ENCODE results near the gene PRR7. TPM values are rescaled to one million over a fixed set of nuclear protein-coding genes. Genes with fewer than 3 reads are reported as not detected.

The PRR7 gene
- total and polyA plus RNA-seq, 2 of the 13 experiments (the other 11 are each of a cell fraction or from before 2014, with no cell fraction given), result 4.8 to 5.0 TPM

DNA sequence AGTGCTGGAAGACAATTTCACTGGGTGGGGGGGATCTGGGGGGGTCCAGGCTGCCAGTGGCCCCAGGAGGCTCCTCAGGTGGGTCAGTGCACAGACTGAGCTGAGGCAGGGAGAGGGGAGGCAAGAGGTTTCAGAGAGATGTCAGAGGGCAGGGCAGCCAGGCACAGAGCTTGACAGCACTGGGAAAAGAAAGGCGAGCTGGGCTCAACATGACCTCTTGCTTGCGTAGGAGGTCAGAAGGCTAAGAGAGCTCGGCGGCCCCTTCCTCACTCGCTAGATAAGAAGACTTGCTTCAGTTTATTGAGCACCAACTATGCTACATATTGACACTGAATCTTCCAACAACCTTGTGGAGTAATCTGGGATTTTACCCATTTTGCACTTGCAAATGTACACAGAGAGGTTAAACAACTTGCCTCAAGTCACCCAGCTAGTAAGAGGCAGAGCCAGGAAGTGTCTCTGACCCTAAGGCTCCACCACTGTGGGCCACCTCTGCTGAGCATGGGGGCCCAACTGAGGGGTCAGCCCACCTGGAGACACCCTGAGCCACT lies 47.3 kb downstream of the PRR7 start:
- Histone ChIP-seq H3K4me3 (replicated peaks in 1 of 3; ENCODE audit: insufficient read depth in 1 of 3, low read depth in 2 of 3, low read length in 3 of 3) (no peak overlapping the region), H3K4me1 (ENCODE audit: insufficient read depth, low read length) (peaks cover 38% of the 10 kb centered on the region), H3K27ac (ENCODE audit: extremely low read length, insufficient read depth, low read length) (no peak overlapping the region), H3K36me3 (replicated peaks in 1 of 2; ENCODE audit: control insufficient read depth in 1 of 2, insufficient read depth in 2 of 2, low read length in 2 of 2) (peaks cover 8 to 11% of the 10 kb centered on the region in 2 experiments; a peak in 2 of 5 replicates), H3K4me2 (ENCODE audit: low read depth, low read length) (no peak overlapping the region), H3K79me2 (ENCODE audit: insufficient read depth, low read length) (no peaks in the 10 kb centered on the region), H3K27me3 (ENCODE audit: control insufficient read depth in 1 of 2, insufficient read depth in 2 of 2, low read length in 2 of 2) (peaks cover 0 to 9% of the 10 kb centered on the region in 2 experiments; a peak in 2 of 5 replicates), H2AFZ (ENCODE audit: low read length) (no peak overlapping the region), H3K9me3 (ENCODE audit: low read length) (no peaks in the 10 kb centered on the region), H4K20me1 (ENCODE audit: insufficient read depth, low read length) (peaks cover 15% of the 10 kb centered on the region; the same call in 1 of the 2 replicates), H3K9ac (ENCODE audit: insufficient read depth, low read depth, low read length) (no peak overlapping the region)
- TF ChIP-seq ZNF768 (CRISPR knock-in tag; IDR thresholded peaks at IDR 0.05), result peak; percentile 88
- TF ChIP-seq, protein P1, sequence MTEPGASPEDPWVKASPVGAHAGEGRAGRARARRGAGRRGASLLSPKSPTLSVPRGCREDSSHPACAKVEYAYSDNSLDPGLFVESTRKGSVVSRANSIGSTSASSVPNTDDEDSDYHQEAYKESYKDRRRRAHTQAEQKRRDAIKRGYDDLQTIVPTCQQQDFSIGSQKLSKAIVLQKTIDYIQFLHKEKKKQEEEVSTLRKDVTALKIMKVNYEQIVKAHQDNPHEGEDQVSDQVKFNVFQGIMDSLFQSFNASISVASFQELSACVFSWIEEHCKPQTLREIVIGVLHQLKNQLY (CRISPR knock-in tag; IDR thresholded peaks at IDR 0.05), result no peak
- FAIRE-seq, result no peak
- in situ Hi-C loops (cut with HindIII; ENCODE audit: extremely low pct_ligation_motif_present, low pct_unique_long_range_greater_than_20kb) (no loop called here), intact Hi-C loops (cut with micrococcal nuclease; ENCODE audit: unreplicated experiment) (no loop called here)
- ATAC-seq, result no peak
- BruUV-seq (replicated peaks), result no TSS peak
- no peak for DNase-seq (ENCODE audit: low spot score)
- WGBS (ENCODE audit: low lambda C conversion rate), result 88% methylated on average over 4 of the region's 5 CpGs
- ChIA-PET POLR2A (interaction anchor here (2.2 kb wide), 1 partner anchor 23 kb away, joined by 4 read pairs; the partner anchor contains the start of gene DDX41), CTCF (ENCODE audit: low intra/inter-chr PET ratio, low total read pairs) (interaction anchor here (1.3 to 1.4 kb wide), 2 partner anchors 7 to 38 kb away, joined by 3 to 4 read pairs; no protein-coding TSS in a partner anchor)

DNA sequence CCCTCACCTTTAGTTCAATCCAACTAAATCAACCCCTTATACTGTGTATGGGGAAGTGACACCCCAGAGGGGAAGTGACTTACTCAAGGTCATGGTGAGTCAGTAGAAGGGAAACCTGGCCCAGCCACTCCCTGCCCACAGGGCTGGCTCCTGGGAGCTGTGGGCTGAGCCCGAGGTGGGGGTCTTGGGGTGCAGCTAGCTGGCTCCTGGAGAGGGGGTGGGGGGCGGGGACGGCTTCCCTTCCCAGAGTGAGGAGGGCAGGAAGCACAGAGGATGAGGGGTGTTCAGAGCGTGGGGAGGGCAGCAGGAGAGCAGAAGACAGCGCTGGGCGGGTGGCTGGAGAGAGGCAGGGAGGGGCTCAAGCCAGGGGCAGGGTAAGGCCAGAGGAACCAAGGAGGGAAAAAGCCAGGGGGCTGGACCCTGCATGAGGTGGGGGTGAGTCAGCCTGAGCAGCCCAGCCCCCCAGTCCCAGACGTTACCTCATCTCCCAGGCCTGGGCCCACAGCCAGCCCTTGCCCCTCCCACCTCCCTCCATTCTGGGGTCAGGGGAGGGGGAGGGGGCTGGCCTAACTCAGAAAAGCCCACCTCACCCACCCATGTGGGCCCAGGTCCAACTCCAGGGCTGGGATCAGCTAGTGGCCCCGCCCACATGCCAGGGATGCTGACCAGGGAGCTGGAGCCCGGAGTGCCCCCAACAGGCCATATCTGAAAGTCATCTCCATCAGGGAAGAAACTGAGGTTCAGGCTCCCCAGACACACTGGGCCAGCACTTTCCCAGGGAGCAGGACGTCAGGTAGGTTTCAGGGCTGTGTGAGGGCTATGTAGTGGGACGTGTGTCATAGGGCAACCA lies 48.0 kb downstream of the PRR7 start:
- Histone ChIP-seq H3K79me2 (ENCODE audit: insufficient read depth, low read length) (no peaks in the 10 kb centered on the region), H3K4me2 (ENCODE audit: low read depth, low read length) (no peak overlapping the region), H3K9me3 (ENCODE audit: low read length) (no peaks in the 10 kb centered on the region), H3K36me3 (replicated peaks in 1 of 2; ENCODE audit: control insufficient read depth in 1 of 2, insufficient read depth in 2 of 2, low read length in 2 of 2) (peaks cover 6 to 11% of the 10 kb centered on the region in 2 experiments; a peak in 1 of 5 replicates), H3K27me3 (ENCODE audit: control insufficient read depth in 1 of 2, insufficient read depth in 2 of 2, low read length in 2 of 2) (peaks cover 0 to 13% of the 10 kb centered on the region in 2 experiments; a peak in 2 of 5 replicates), H2AFZ (ENCODE audit: low read length) (no peak overlapping the region), H3K4me1 (ENCODE audit: insufficient read depth, low read length) (peaks cover 38% of the 10 kb centered on the region), H3K9ac (ENCODE audit: insufficient read depth, low read depth, low read length) (no peak overlapping the region), H3K4me3 (replicated peaks in 1 of 3; ENCODE audit: insufficient read depth in 1 of 3, low read depth in 2 of 3, low read length in 3 of 3) (no peak overlapping the region), H3K27ac (ENCODE audit: extremely low read length, insufficient read depth, low read length) (no peak overlapping the region), H4K20me1 (ENCODE audit: insufficient read depth, low read length) (peaks cover 15% of the 10 kb centered on the region; the same call in 1 of the 2 replicates)
- in situ Hi-C loops (cut with HindIII; ENCODE audit: extremely low pct_ligation_motif_present, low pct_unique_long_range_greater_than_20kb) (no loop called here), intact Hi-C loops (cut with micrococcal nuclease; ENCODE audit: unreplicated experiment) (loop anchor here (1.0 to 5.0 kb wide), 2 partner anchors 104 to 182 kb away; partner anchors contain the start of gene MXD3)
- WGBS (ENCODE audit: low lambda C conversion rate), result 85% methylated on average over 9 of the region's 11 CpGs
- ChIA-PET POLR2A (interaction anchor here (2.2 to 3.6 kb wide), 5 partner anchors 15 to 39 kb away, joined by 4 to 42 read pairs (median 8); partner anchors contain the start of genes DDX41 and DOK3), CTCF (ENCODE audit: low intra/inter-chr PET ratio, low total read pairs) (interaction anchor here (1.4 kb wide), 1 partner anchor 39 kb away, joined by 4 read pairs; no protein-coding TSS in a partner anchor)
- ATAC-seq (no peak), FAIRE-seq (peak; percentile 37), DNase-seq (ENCODE audit: low spot score) (peak; percentile 47)
- no TSS peak for BruUV-seq (replicated peaks)
- TF ChIP-seq POLR2G (IDR thresholded peaks at IDR 0.05; ENCODE audit: low read depth, low read length) (peak; percentile 29; the same call in 1 of the 2 replicates), FOSL2 (CRISPR knock-in tag; IDR thresholded peaks at IDR 0.05) (peak; percentile 38; the same call in 1 of the 2 replicates), PATZ1 (CRISPR knock-in tag; IDR thresholded peaks at IDR 0.05) (peak; percentile 47), ZNF737 (CRISPR knock-in tag; IDR thresholded peaks at IDR 0.05; ENCODE audit: borderline replicate concordance) (no peak), ETV6 (CRISPR knock-in tag; conservative IDR thresholded peaks at IDR 0.05) (no peak)
- TF ChIP-seq, protein P2, sequence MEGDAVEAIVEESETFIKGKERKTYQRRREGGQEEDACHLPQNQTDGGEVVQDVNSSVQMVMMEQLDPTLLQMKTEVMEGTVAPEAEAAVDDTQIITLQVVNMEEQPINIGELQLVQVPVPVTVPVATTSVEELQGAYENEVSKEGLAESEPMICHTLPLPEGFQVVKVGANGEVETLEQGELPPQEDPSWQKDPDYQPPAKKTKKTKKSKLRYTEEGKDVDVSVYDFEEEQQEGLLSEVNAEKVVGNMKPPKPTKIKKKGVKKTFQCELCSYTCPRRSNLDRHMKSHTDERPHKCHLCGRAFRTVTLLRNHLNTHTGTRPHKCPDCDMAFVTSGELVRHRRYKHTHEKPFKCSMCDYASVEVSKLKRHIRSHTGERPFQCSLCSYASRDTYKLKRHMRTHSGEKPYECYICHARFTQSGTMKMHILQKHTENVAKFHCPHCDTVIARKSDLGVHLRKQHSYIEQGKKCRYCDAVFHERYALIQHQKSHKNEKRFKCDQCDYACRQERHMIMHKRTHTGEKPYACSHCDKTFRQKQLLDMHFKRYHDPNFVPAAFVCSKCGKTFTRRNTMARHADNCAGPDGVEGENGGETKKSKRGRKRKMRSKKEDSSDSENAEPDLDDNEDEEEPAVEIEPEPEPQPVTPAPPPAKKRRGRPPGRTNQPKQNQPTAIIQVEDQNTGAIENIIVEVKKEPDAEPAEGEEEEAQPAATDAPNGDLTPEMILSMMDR (CRISPR knock-in tag; IDR thresholded peaks at IDR 0.05), result peak; percentile 48

All from HepG2 (cell line).